Fibroblast of lung (primary cell): ENCODE results near the gene PCDHA6.

ENCODE experiments used
- EZH2 ChIP-seq: IDR thresholded peaks from 2 replicates; pipeline ENCODE4 v1.5.1; 2012; ENCODE audit warnings: low read length, control low read depth, mild to moderate bottlenecking; ENCODE audit errors: missing control alignments
- TF ChIP-seq, protein P1 (sequence below), 2 donors: IDR thresholded peaks in 1 of 2; conservative IDR thresholded peaks in 1 of 2; 1 replicate in 1 of 2; 2 replicates in 1 of 2; pipeline ENCODE4 v1.5.1; 2011 to 2012; ENCODE audit warnings: low read length in 2 of 2, control low read depth in 1 of 2, inconsistent platforms in 1 of 2, low read depth in 1 of 2, mild to moderate bottlenecking in 1 of 2

GRCh38 chr5:140785905-140786686, 41.7 kb upstream of the PCDHA6 start, which contains the start of gene PCDHA1:
- TF ChIP-seq, protein P1, sequence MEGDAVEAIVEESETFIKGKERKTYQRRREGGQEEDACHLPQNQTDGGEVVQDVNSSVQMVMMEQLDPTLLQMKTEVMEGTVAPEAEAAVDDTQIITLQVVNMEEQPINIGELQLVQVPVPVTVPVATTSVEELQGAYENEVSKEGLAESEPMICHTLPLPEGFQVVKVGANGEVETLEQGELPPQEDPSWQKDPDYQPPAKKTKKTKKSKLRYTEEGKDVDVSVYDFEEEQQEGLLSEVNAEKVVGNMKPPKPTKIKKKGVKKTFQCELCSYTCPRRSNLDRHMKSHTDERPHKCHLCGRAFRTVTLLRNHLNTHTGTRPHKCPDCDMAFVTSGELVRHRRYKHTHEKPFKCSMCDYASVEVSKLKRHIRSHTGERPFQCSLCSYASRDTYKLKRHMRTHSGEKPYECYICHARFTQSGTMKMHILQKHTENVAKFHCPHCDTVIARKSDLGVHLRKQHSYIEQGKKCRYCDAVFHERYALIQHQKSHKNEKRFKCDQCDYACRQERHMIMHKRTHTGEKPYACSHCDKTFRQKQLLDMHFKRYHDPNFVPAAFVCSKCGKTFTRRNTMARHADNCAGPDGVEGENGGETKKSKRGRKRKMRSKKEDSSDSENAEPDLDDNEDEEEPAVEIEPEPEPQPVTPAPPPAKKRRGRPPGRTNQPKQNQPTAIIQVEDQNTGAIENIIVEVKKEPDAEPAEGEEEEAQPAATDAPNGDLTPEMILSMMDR (conservative IDR thresholded peaks at IDR 0.05 in 1 of 2, IDR thresholded peaks at IDR 0.05 in 1 of 2; ENCODE audit: low read depth in 1 of 2, low read length in 2 of 2): no peak
- no peak for TF ChIP-seq EZH2
